DOHH2 (cell line): ENCODE data around the gene MBP.

ENCODE experiments used
- EZH2phosphoT487 ChIP-seq: fragments of 200-600 bp; sonication (generic); IDR thresholded peaks from 2 replicates; pipeline ENCODE4 v1.6.1; 2017; ENCODE audit warnings: borderline replicate concordance, mild to moderate bottlenecking, antibody characterized with exemption, low read length, moderate library complexity, mixed read lengths
- TF ChIP-seq, protein P1 (sequence below): fragments of 200-600 bp; sonication (generic); IDR thresholded peaks from one replicate; pipeline ENCODE4 v1.5.1; 2014; ENCODE audit warnings: antibody characterized with exemption, mild to moderate bottlenecking, low read depth, low read length; ENCODE audit not compliant: poor library complexity, severe bottlenecking

DNA sequence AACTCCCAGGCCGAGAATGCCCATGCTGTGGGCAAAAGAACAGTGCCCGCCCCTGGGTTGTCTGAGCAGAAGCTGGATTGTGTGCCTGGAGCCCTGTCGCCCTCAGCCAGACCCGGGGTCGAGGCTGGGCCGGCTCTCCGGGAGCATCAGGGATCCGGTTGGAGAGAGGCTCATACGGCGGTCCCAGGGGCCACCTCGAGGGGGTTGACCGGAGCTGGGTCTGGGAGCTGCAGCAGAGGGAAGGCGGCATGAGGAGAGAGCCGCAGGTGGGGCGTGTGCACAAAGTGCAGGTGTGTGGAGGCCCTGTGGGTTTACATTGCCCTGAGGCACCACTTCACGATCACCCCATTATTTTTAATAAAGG lies 39.5 kb downstream of the MBP start:
- TF ChIP-seq, protein P1, sequence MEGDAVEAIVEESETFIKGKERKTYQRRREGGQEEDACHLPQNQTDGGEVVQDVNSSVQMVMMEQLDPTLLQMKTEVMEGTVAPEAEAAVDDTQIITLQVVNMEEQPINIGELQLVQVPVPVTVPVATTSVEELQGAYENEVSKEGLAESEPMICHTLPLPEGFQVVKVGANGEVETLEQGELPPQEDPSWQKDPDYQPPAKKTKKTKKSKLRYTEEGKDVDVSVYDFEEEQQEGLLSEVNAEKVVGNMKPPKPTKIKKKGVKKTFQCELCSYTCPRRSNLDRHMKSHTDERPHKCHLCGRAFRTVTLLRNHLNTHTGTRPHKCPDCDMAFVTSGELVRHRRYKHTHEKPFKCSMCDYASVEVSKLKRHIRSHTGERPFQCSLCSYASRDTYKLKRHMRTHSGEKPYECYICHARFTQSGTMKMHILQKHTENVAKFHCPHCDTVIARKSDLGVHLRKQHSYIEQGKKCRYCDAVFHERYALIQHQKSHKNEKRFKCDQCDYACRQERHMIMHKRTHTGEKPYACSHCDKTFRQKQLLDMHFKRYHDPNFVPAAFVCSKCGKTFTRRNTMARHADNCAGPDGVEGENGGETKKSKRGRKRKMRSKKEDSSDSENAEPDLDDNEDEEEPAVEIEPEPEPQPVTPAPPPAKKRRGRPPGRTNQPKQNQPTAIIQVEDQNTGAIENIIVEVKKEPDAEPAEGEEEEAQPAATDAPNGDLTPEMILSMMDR: no peak
- TF ChIP-seq EZH2phosphoT487: no peak
